WTC11 (cell line): ENCODE measurements around the gene TCEAL9. TPM values are rescaled to one million over a fixed set of nuclear protein-coding genes. Genes with fewer than 3 reads are reported as not detected.

Experiments used
- ATAC-seq: fragments of 200-7000 bp; cut with Tn5 transposase; 2 replicates; pipeline ENCODE4 v1.10.0; 2021; ENCODE audit warnings: mild to moderate bottlenecking, moderate library complexity
- CTCF ChIA-PET: fragments of 300-600 bp; sonication (Branson Sonifier 250); formaldehyde crosslinking; loops from one replicate; lab custom pipeline; 2021; ENCODE audit warnings: antibody characterized with exemption; lab: Charles Lee
- POLR2A ChIA-PET: fragments of 350-600 bp; sonication (Branson Sonifier 250); formaldehyde crosslinking; loops from one replicate; lab custom pipeline; 2021; ENCODE audit warnings: antibody characterized with exemption; lab: Charles Lee
- DNase-seq: peaks from one replicate; pipeline ENCODE4 v3.0.0; 2021; ENCODE audit warnings: low spot score
- H3K27ac Mint-ChIP-seq: 2 replicates; pipeline ENCODE4 v1.8.0; 2021; ENCODE audit warnings: mixed read lengths
- H3K27me3 Mint-ChIP-seq: 2 replicates; pipeline ENCODE4 v1.8.0; 2021; ENCODE audit warnings: low read depth, mild to moderate bottlenecking, moderate library complexity, mixed read lengths
- H3K36me3 Mint-ChIP-seq: 2 replicates; pipeline ENCODE4 v1.8.0; 2021; ENCODE audit warnings: mixed read lengths
- H3K4me1 Mint-ChIP-seq: 2 replicates; pipeline ENCODE4 v1.8.0; 2022; ENCODE audit warnings: mixed read lengths
- H3K4me3 Mint-ChIP-seq: 2 replicates; pipeline ENCODE4 v1.8.0; 2021; ENCODE audit warnings: mild to moderate bottlenecking, moderate library complexity, mixed read lengths
- H3K9me3 Mint-ChIP-seq: 2 replicates; pipeline ENCODE4 v1.8.0; 2021; ENCODE audit warnings: mixed read lengths
- FOXK1 ChIP-seq: sonication (generic); formaldehyde crosslinking; IDR thresholded peaks from 2 replicates; pipeline ENCODE4 v1.8.0; 2022; ENCODE audit warnings: mild to moderate bottlenecking, moderate library complexity, missing genetic modification reagents
- SP1 ChIP-seq: sonication (generic); formaldehyde crosslinking; conservative IDR thresholded peaks from 2 replicates; pipeline ENCODE4 v1.8.1; 2022; ENCODE audit warnings: missing genetic modification reagents
- ZBTB21 ChIP-seq: sonication (generic); formaldehyde crosslinking; IDR thresholded peaks from 2 replicates; pipeline ENCODE4 v1.8.1; 2023; ENCODE audit warnings: mild to moderate bottlenecking, missing genetic modification reagents, borderline replicate concordance
- total RNA-seq: library from RNA; stranded (reverse); gene quantifications from 3 replicates; pipeline ENCODE4 v1.2.3, GENCODE V29; 2021
- TF ChIP-seq, protein P1 (sequence below): sonication (generic); formaldehyde crosslinking; IDR thresholded peaks from 2 replicates; pipeline ENCODE4 v1.8.1; 2023; ENCODE audit warnings: mild to moderate bottlenecking, missing genetic modification reagents, moderate library complexity
- TF ChIP-seq, protein P2 (sequence below): sonication (generic); formaldehyde crosslinking; IDR thresholded peaks from 2 replicates; pipeline ENCODE4 v1.8.0; 2022; ENCODE audit warnings: mild to moderate bottlenecking, missing genetic modification reagents
- TF ChIP-seq, protein P3 (sequence below): sonication (generic); formaldehyde crosslinking; IDR thresholded peaks from 2 replicates; pipeline ENCODE4 v1.8.0; 2022; ENCODE audit warnings: mild to moderate bottlenecking, missing genetic modification reagents
- TF ChIP-seq, protein P4 (sequence below): fragments of 250-450 bp; sonication (Bioruptor Pico); conservative IDR thresholded peaks from 2 replicates; pipeline ENCODE4 v1.9.0; 2021; ENCODE audit warnings: mild to moderate bottlenecking
- TF ChIP-seq, protein P5 (sequence below): sonication (generic); formaldehyde crosslinking; IDR thresholded peaks from 2 replicates; pipeline ENCODE4 v1.8.1; 2023; ENCODE audit warnings: mild to moderate bottlenecking, missing genetic modification reagents, moderate library complexity
- TF ChIP-seq, protein P6 (sequence below): fragments of 250-450 bp; sonication (Bioruptor Pico); IDR thresholded peaks from 2 replicates; pipeline ENCODE4 v1.8.0; 2021; ENCODE audit warnings: mild to moderate bottlenecking
- TF ChIP-seq, protein P7 (sequence below): sonication (generic); formaldehyde crosslinking; IDR thresholded peaks from 2 replicates; pipeline ENCODE4 v1.8.1; 2022; ENCODE audit warnings: mild to moderate bottlenecking, moderate library complexity, missing genetic modification reagents
- TF ChIP-seq, protein P8 (sequence below): sonication (generic); formaldehyde crosslinking; conservative IDR thresholded peaks from 2 replicates; pipeline ENCODE4 v1.8.1; 2023; ENCODE audit warnings: mild to moderate bottlenecking, low read depth, missing genetic modification reagents, moderate library complexity
- TF ChIP-seq, protein P9 (sequence below): fragments of 200-600 bp; IDR thresholded peaks from 2 replicates; pipeline ENCODE4 v1.8.0; 2022; ENCODE audit warnings: antibody characterized with exemption

The TCEAL9 gene
- total RNA-seq, 1 experiment from 2014 or later: 30.4 TPM

DNA sequence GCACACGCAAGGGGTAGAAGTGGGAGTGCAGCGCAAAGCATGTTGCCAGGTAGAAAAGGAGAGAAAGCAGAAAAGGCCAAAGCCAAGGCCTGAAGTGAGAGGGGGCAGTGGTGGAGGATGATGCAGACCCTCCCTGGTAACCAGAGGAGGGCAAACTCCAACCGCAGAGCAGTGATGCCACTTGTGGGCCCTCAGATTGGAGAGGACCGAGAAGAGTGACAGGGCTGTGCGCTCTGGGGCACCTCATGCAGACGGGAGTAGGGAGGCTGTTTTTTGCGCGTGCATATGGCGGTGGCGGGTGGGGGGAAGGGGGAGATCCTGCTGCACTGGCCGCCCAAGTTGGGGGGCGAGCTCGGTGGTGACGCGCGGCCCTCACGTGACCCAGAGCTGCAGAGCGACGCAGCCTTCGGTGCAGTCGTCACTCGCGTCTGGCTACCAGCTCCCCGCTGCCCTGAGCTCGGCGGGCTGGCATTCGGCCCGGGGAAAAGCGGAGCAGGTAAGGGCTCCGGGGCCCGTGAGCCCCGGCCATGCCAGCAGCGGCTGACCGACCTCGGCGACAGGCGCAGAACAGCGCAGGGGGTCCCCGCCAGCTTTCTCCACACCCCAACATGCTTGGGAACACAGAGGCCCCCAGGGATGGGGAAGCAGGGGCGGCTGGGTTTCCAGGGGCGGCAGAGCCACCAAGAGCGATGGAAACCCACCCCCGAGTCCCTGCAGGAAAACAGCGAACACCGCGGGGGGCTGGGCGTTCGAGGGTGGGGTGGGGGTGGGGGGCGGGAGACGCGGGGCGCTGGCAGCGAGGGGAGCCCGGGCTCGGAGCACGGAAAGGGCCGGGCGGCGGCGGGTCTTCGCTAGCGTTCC, 20.0 kb downstream of the TCEAL9 start, which contains the start of gene BEX3 (continued):
- TF ChIP-seq, protein P1, sequence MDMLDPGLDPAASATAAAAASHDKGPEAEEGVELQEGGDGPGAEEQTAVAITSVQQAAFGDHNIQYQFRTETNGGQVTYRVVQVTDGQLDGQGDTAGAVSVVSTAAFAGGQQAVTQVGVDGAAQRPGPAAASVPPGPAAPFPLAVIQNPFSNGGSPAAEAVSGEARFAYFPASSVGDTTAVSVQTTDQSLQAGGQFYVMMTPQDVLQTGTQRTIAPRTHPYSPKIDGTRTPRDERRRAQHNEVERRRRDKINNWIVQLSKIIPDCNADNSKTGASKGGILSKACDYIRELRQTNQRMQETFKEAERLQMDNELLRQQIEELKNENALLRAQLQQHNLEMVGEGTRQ (CRISPR knock-in tag): peak; percentile 97
- TF ChIP-seq FOXK1: 0 out of 2 replicates have a peak, but pooled peaks have one; percentile 58
- TF ChIP-seq, protein P2, sequence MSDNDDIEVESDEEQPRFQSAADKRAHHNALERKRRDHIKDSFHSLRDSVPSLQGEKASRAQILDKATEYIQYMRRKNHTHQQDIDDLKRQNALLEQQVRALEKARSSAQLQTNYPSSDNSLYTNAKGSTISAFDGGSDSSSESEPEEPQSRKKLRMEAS: peak; percentile 74
- TF ChIP-seq, protein P3, sequence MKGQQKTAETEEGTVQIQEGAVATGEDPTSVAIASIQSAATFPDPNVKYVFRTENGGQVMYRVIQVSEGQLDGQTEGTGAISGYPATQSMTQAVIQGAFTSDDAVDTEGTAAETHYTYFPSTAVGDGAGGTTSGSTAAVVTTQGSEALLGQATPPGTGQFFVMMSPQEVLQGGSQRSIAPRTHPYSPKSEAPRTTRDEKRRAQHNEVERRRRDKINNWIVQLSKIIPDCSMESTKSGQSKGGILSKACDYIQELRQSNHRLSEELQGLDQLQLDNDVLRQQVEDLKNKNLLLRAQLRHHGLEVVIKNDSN: peak; percentile 97

DNA sequence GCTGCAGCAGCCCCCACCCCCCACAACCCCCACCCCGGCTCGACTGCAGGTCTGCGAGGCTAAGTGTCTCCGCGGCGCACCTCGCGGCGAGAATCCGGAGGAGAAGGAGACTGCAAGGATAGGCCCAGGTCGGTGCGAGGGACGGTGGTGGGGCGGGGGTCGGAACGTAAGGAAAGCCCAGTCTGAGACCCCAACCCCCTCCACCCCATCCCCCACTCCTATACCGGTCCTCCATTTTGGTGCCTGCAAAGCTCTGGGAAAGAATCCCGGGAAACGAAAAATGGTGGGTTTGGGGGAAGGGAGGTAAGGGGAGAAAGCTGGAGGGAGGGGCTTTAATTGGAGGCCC, 20.6 kb downstream of the TCEAL9 start:
- Mint-ChIP-seq H3K4me1 (peaks cover 12% of the 10 kb centered on the region), H3K27me3 (no peaks in the 10 kb centered on the region), H3K36me3 (peaks cover 22% of the 10 kb centered on the region), H3K4me3 (peak overlapping the region; percentile 74), H3K27ac (peak overlapping the region; percentile 97), H3K9me3 (no peaks in the 10 kb centered on the region)
- POLR2A ChIA-PET: interaction anchor here (0.5 to 2.3 kb wide), 6 partner anchors 15 to 162 kb away, joined by 3 to 25 read pairs (median 4); partner anchors contain the start of genes BEX4 and TCEAL9
- CTCF ChIA-PET: interaction anchor here (1.4 kb wide), 1 partner anchor 87 kb away, joined by 11 read pairs; no protein-coding TSS in a partner anchor
- DNase-seq (peak; percentile 26), ATAC-seq (peak; percentile 43)
- TF ChIP-seq SP1 (CRISPR knock-in tag) (no peak), ZBTB21 (CRISPR knock-in tag) (no peak)
- TF ChIP-seq, protein P4, sequence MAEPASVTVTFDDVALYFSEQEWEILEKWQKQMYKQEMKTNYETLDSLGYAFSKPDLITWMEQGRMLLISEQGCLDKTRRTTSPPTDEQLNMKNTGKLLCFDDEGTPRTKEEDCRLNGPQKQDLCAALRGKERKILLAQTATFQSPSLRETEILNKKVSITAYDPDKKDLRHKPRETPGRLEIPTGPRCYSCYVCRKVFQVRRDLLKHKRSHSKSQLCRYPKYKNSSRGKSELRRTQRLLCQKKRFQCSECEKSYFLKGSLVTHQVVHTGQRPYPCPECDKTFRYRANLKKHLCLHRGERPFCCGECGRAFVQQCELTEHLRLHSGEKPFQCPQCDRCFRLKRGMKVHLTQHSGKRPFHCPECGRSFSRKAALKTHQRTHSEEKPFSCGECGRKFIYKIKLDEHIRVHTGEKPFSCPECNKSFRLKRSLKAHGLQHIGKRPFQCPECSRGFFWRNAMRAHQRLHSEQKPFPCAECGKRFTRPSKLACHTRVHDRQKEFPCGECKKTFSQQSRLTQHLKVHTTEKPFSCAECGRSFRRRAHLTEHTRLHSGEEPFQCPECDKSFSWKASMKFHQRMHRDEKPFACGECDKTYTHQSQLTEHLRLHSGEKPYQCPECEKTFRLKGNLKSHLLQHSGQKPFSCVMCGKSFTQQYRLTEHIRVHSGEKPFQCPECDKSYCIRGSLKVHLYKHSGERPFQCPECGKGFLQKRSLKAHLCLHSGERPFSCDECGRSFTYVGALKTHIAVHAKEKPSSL: no peak
- TF ChIP-seq, protein P5, sequence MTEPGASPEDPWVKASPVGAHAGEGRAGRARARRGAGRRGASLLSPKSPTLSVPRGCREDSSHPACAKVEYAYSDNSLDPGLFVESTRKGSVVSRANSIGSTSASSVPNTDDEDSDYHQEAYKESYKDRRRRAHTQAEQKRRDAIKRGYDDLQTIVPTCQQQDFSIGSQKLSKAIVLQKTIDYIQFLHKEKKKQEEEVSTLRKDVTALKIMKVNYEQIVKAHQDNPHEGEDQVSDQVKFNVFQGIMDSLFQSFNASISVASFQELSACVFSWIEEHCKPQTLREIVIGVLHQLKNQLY (CRISPR knock-in tag): no peak
- TF ChIP-seq, protein P6, sequence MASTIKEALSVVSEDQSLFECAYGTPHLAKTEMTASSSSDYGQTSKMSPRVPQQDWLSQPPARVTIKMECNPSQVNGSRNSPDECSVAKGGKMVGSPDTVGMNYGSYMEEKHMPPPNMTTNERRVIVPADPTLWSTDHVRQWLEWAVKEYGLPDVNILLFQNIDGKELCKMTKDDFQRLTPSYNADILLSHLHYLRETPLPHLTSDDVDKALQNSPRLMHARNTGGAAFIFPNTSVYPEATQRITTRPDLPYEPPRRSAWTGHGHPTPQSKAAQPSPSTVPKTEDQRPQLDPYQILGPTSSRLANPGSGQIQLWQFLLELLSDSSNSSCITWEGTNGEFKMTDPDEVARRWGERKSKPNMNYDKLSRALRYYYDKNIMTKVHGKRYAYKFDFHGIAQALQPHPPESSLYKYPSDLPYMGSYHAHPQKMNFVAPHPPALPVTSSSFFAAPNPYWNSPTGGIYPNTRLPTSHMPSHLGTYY (CRISPR knock-in tag): no peak
- TF ChIP-seq, protein P7, sequence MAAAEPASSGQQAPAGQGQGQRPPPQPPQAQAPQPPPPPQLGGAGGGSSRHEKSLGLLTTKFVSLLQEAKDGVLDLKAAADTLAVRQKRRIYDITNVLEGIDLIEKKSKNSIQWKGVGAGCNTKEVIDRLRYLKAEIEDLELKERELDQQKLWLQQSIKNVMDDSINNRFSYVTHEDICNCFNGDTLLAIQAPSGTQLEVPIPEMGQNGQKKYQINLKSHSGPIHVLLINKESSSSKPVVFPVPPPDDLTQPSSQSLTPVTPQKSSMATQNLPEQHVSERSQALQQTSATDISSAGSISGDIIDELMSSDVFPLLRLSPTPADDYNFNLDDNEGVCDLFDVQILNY (CRISPR knock-in tag): no peak
- TF ChIP-seq, protein P8, sequence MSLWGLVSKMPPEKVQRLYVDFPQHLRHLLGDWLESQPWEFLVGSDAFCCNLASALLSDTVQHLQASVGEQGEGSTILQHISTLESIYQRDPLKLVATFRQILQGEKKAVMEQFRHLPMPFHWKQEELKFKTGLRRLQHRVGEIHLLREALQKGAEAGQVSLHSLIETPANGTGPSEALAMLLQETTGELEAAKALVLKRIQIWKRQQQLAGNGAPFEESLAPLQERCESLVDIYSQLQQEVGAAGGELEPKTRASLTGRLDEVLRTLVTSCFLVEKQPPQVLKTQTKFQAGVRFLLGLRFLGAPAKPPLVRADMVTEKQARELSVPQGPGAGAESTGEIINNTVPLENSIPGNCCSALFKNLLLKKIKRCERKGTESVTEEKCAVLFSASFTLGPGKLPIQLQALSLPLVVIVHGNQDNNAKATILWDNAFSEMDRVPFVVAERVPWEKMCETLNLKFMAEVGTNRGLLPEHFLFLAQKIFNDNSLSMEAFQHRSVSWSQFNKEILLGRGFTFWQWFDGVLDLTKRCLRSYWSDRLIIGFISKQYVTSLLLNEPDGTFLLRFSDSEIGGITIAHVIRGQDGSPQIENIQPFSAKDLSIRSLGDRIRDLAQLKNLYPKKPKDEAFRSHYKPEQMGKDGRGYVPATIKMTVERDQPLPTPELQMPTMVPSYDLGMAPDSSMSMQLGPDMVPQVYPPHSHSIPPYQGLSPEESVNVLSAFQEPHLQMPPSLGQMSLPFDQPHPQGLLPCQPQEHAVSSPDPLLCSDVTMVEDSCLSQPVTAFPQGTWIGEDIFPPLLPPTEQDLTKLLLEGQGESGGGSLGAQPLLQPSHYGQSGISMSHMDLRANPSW (CRISPR knock-in tag): no peak
- TF ChIP-seq, protein P9, sequence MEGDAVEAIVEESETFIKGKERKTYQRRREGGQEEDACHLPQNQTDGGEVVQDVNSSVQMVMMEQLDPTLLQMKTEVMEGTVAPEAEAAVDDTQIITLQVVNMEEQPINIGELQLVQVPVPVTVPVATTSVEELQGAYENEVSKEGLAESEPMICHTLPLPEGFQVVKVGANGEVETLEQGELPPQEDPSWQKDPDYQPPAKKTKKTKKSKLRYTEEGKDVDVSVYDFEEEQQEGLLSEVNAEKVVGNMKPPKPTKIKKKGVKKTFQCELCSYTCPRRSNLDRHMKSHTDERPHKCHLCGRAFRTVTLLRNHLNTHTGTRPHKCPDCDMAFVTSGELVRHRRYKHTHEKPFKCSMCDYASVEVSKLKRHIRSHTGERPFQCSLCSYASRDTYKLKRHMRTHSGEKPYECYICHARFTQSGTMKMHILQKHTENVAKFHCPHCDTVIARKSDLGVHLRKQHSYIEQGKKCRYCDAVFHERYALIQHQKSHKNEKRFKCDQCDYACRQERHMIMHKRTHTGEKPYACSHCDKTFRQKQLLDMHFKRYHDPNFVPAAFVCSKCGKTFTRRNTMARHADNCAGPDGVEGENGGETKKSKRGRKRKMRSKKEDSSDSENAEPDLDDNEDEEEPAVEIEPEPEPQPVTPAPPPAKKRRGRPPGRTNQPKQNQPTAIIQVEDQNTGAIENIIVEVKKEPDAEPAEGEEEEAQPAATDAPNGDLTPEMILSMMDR: no peak
